DMS153 treated with DMSO at 0.1 percent for 48 hours (cell line): ENCODE results near the gene CPEB2.
"Not testable (repeated sequence)": the region's sequence is repeated elsewhere in the genome, so short reads cannot be mapped to it uniquely, and the experiment has no call there.

Source experiments
- DNase-seq: peaks from one replicate; lab custom pipeline; 2025; ENCODE audit not compliant: unreplicated experiment; lab: John Stamatoyannopoulos, UW

CPEB2 gene

DNA sequence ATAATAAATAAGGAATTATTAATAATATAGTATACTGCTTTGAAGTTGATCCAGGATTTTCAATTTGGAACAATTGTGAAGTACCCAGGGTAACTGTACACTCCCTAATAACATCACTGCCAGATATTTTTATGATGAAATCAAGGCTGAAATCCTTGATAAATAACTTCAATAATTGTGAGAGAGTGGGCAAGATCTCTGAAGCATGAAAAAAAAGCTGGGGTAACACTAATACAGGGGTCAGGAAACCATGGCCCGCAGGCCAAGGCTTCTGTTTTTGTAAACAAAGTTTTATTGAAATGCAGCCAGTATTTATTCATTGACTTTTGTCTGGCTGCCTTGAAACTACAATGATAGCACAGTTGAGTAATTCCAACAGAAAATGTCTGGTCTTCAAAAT lies 41.6 kb downstream of the CPEB2 start:
- DNase-seq = no peak

DNA sequence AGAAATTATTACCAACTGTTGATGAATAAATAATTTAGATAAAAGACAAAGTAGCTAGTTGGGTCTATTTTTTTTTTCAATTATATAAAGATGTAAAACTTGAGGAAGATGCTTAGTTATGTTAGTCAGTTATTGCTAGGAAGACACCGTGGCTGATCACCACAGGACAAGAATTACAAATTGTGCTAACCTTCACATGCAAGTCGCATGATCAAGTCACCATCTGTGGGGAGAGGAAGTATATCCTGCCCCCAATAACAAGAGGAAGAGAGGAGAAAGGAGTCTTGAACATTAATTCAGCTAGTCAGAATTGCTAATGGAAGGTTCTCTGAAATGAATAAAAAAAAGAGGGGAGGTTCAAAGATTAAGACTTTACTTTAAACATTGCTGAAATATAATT lies 52.3 kb downstream of the CPEB2 start:
- no peak for DNase-seq

DNA sequence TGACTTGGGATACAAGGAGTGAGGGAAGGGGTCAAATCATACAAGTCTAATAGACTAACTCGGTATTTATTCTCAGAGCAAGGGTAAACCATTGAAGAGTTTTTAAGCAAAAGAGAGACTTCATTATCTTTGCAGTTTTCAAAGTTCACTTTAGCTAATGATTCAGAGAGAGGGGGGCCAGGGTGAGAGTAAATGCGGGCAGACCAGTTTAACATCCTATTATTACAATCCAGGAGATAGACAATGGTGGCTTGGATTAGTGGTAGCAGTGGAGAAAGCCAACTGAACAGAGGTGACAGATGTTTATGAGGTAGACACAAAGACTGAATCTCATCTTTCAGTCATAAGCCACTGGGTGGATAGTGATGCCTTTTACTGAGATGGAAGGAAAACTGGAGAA lies 57.9 kb downstream of the CPEB2 start:
- no peak for DNase-seq

DNA sequence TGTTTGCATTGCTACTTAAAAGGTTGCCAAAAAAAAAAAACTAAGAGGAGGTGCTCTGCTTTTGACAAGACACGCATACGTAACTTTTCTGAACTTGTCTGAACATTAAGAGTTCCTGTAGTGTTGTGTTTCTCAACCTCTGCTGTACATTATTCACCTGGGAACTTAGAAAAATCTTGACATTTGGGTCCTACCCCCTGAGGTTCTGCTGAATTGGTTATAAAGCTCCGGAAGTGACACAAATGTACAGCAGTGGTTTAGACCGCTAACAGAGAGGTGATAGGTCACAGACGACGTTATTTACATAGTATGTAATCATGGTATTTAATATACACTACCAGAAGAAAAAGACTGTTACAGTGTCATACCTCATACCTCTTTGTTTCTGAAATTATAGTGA lies 61.1 kb downstream of the CPEB2 start:
- DNase-seq = no peak

DNA sequence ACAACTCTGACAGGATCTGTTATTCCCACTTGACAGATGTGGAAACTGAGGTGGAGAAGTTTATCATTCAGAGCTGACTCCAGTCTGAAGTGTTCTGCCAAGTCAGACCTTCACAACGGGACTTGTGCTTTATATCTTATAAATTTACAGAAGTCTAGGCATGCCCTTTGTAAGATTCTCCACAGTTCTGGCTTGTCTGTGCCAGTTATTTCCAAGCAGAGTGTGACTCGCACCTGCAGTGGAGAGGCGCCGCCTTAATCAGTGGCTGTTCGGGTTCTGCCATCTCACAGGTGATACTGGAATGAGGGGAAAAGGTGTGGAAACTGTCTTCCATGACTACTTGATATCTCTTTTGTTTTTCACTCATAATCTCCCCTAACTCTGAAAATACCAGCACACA lies 63.2 kb downstream of the CPEB2 start:
- no peak for DNase-seq

DNA sequence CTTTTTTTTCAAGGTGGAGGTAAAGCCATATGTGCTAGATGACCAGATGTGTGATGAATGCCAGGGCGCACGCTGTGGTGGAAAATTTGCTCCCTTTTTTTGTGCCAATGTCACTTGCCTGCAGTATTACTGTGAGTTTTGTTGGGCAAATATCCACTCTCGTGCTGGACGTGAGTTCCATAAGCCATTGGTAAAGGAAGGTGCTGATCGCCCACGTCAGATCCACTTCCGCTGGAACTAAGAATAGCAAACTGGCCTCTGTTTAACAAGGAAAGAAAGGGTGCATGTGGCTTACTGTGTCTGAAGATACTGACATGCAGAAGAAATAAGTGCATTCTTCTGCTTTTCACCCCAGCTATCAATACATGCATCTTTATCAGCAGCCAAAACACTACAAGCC lies 63.9 kb downstream of the CPEB2 start:
- DNase-seq = no peak

DNA sequence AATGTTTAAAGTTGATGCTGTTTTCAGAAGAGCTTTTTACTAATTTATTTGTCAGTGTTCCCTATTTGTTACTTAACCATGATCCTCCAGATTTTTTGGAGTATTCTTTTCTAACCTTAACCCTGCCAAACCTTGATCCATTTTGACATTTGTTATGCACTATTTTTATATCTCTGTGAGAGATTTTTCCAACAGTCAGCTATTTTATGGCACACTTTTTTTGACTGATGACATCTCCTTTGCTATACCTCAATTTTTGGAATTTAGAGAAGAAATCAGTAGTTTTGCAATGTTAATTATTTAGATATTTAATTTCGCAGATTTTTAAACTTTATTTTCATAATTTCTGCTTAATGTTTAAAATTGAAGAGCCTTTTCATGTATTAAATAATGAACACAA lies 66.0 kb downstream of the CPEB2 start:
- no peak for DNase-seq

DNA sequence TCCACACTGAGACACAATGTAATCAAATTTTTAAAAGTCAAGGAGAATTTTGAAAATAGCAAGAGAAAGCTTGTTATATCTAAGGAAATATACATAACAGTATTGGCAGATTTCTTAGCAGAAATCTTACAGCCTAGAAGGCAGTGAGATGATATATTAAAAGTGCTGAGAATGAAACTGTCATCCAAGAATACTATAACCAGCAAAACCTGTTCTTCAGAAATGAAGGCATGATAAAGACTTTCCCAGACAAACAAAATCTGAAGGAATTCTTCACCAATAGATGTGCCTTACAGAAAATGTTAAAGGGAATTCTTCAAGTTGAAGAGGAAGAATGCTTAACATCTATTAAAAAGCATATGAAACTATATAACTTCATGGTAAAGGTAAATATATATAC lies 73.6 kb downstream of the CPEB2 start:
- no peak for DNase-seq

DNA sequence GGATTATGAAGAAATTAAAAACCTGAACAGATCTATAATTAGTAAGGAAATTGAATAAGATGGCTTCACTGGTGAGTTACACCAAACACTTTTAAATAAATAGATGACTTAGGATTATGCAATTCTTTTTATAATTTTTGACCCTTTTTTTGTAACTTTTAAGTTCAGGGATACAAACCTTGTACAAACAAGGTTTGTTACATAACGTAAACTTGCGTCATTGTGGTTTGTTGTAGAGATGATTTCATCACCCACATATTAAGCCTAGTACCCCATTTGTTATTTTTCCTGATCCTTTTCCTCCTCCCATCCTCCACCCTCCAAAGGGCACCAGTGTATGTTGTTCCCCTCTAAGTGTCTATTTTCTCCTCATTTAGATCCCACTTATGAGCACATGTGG lies 75.7 kb downstream of the CPEB2 start:
- DNase-seq = no peak

DNA sequence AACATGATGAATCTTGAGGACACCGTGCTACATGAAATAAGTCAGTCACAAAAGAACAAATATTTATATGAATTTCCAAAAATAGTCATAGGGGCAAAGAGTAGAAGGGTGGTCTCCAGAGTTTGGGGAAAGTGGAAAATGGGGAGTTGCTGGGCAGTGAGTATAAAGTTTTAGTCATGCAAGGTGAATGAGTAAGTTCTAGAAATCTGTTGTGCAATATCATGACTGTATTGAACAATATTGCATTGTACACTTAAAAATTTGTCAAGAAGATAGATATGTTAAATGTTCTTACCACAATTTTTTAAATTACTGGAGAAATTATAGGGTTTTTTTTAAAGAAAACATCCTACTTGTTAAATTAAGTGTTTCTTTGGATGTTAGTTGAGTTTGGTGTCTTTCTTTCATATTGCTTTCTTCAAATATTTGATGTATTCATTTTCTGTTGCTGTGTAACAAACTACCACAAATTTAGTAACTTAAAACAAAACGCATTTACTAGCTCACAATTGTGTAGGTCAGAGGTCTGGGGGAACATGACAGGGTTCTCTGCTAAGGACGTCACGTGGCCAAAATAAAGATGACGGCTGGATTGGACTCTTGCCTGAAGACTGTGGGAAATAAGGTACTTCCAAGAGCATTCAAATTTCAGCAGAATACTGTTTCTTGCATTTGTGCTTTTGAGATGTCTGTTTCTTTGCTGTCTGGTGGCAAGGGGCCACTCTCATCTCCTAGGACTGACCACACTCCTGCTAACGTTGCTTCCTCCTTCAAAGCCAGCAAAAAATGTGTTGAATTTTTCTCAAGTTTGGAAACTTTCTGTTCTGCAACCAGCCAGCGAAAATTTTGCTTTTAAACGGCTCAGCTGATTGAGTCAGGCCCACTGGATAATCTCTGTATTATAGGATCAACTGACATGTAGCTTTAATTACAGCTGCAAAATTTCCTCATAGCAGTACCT lies 76.7 kb downstream of the CPEB2 start:
- DNase-seq = no peak

DNA sequence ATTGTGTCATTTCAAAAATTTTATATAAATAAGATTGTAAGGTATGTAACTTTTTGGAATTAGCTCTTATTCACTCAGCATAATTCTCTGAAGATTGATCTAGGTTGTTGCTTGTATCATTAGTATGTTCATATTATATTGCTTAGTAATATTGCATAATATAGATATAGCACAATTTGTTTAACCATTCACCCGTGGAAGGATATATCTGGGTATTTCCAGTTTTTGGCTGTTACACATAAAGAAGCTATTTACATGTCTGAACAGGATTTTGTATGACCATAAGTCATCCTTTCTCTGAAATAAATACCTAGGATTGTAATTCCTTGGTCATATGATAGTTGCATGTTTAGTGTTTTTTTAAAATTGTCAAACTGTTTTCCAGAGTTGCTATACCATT lies 82.5 kb downstream of the CPEB2 start:
- no peak for DNase-seq

DNA sequence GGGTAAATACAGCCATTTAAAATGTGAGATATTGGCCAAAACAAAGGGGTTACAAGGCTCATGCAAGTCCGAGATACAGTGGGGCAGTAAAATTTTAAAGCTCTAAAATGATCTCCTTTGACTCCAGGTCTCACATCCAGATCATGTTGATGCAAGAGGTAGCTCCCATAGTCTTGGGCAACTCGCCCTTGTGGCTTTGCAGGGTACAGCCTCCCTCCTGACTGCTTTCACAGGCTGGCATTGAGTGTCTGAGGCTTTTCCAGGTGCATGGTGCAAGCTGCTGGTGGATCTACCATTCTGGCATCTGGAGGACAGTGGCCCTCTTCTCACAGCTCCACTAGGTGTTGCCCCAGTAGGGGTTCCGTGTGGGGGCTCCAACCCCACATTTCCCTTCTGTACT lies 83.5 kb downstream of the CPEB2 start:
- not testable (repeated sequence) for DNase-seq

DNA sequence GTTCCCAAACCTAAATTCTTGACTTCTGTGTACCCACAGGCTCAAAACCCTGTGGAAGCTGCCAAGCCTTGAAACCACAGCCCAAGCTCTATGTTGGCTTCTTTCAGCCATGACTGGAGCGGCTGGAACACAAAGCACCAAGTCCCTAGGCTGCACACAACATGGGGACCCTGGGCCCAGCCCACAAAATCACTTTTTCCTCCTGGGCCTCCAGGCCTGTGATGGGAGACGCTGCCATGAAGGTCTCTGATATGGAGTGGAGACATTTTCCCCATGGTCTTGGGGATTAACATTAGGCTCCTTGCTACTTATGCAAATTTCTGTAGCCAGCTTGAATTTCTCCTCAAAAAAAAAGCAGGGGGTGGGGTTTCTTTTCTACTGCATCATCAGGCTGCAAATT lies 84.0 kb downstream of the CPEB2 start:
- DNase-seq = not testable (repeated sequence)

DNA sequence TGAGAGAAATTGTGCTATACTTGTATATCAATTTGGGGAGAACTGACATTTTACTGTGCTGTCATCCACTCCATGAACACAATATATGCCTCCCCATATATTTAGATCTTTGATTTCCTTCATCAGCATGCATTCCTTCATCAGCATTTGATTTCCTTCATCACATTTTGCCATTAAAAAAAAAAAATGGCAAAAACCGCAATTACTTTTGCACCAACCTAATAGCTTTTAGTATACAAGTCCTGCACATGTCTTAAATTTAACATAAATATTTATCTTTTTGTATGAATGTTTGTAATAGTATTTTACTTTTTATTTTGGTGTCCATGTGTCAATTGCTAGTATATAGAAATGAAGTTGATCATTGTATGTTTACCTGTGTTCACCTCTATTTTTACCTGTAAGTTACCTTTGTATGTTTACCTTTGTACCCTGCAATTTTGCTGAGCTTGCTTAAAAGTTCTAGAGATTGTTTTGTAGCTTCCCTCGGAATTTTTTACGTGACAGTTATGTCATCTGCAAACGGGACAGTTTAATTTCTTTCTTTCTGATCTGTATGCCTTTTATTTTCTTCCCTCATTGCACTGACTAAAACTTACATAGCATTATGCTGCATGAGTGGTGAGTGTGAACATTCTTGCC lies 86.2 kb downstream of the CPEB2 start:
- DNase-seq = no peak

DNA sequence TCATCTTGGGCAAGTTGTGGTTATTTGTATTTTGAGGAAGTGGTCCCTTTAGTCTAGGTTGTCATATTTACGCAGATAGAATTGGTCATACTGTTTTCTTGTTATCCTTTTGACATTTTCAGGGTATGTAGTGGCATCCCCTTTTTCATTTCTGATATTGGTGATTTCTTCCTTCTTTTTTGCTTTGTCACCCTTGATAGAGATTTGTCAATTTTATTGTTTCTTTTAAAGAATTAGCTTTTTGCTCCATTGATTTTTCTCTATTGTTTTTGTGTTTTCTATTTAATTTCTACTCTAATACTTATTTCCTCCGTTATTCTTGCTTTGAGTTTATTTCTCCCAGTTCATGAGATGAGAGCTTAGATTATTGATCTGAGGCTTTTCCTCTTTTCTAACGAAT lies 87.7 kb downstream of the CPEB2 start:
- DNase-seq = no peak

DNA sequence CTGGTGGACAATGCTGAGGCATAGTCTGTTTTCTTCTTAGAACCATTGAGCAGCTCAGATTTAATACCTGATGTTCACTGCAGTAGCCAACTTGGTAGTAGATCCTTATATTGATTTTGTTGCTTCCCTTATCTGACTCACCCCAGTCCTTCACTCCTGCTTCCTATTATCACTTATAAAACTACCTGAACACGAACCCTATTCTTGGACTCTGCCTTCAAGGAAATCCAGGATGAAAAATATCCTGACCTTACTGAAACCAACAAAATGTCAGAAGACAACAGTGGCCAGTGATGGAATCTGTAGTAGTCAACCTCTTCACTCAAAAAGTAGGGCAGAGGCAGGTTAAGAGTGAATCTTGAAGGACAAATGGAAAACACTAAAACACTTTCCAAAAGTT lies 98.1 kb downstream of the CPEB2 start:
- no peak for DNase-seq

DNA sequence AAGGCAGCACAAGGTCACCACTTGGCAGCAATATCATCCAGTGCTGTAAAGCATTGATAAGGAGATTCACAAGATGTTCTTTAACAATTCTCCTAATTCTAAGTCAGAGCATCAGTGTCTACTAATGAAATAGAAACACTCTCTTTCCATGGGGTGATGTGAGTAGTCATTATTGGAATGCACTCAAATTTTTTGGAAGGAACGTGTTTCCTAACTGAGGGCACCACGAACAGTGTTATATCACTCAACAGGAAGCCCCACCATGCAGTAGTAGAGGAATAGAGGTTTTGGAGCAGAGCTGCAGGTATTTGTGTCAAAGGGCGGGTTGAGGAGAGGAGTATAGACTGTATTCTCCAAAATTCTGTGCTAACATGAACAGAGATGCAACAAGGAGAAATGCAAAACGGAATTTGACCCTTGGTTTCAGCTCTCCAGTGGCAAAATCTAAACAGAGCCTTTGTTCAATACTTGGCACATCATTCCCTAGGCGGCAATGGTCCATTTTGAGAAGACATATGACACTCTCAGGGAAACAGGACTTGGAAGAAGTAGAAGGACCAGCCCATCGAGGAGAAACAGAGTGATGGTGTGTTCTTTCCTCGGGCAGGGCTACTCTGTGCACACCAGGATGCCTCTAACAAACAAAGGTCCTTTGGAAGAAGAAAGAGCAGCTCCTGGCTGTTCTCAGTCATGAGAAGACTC lies 98.9 kb downstream of the CPEB2 start:
- no peak for DNase-seq

DNA sequence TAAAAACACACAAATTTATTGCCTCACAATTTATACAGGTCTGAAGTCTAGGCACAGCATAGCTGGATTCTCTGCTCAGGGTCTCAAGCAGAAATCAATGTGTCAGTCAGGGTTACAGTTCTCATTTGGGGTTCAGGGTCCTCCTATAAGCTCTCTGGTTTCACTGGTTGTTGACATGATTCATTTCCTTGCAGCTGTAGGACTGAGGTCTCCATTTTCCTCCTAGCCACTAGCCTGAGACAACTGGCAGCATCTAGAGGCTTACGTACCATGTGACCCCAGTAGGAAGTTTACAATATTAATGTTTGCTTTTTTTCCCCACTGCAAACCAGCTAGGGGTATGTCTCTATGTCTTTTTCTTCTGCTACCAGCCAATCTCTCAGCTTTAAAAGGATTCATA lies 102.5 kb downstream of the CPEB2 start:
- no peak for DNase-seq

DNA sequence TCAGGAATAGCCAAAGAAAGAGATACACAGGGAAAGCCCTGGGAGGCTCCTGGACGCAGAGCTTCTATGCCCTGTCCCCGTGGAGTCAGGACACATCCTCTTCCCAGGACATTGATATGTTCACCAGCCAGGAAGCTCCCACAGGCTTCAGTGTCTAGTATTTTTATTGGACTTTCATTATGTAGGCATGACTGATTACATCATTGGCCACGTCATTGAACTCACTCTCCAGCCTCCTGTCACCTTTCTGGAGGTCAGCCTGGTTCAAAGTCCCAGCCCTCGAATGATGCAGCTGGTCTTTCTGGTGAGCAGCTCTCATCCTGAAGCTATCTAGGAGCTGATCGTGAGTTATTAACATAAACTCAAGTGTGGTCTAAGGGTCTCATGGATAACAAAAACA lies 104.1 kb downstream of the CPEB2 start:
- DNase-seq = no peak

DNA sequence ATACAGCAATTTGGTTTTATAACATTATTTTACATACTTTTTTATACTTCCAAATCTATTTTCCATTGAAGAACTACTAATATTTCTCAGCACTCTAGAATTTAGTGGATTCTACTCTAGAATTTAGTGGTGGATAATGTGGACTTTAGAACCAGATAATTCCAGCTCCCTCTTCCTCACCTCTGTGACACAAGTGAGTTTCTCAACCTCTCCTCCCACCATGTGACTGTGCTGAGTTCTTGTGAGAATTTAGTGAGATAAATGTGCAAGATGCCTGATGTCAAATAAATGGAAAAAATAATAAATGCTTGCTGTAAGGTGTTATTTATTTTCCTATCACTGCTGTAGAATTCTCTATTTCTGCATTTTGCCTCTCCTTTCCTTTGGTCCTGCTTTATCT lies 107.3 kb downstream of the CPEB2 start:
- DNase-seq = no peak

DNA sequence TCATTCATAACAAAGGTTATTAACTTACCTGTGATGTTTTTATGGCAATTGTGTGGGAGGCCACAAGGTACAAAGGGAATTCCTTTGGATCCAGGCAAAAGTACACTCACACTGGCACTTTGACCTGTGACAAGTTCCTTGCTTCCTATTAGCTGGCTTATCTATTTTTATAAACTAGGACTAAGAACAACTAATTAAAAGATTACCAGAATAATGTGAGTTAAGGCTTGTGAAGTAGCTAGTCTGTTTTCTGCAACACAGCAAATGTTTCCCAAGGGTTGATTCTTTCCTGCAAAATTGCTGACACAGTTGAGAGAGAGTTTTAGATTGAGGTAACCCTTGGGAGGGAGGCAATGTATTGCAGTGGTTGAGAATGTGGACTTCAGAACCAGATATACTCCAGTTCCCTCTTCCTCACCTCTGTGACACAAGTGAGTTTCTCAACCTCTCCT lies 107.9 kb downstream of the CPEB2 start:
- DNase-seq = no peak

DNA sequence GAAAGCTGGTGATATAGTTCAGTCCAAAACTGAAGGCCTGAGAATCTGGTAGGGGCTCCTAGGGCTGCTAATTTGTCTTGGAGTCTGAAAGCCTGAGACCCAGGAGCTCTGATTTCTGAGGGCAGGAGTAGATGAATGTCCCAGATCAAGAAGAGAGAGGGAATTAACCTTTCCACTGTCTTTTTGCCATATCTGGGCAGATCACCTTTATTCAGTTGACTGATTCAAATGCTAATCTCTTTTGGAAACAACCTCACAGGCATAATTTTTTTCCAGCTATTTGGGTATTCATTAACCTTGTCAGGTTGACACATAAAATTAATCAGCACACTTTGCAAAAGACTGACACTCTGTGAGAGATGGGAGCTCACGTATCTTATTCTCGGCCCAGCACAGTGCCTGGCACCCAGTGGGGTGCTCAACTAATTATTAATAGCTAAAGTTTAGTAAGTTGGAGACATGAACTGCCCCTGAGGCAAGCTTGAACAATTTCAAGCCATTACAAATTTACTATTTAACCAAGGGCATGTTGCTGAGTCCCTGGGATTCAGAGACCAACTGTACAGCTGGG lies 114.3 kb downstream of the CPEB2 start:
- no peak for DNase-seq
